ENCODE data around the gene MESP2.

Gene MESP2

DNA sequence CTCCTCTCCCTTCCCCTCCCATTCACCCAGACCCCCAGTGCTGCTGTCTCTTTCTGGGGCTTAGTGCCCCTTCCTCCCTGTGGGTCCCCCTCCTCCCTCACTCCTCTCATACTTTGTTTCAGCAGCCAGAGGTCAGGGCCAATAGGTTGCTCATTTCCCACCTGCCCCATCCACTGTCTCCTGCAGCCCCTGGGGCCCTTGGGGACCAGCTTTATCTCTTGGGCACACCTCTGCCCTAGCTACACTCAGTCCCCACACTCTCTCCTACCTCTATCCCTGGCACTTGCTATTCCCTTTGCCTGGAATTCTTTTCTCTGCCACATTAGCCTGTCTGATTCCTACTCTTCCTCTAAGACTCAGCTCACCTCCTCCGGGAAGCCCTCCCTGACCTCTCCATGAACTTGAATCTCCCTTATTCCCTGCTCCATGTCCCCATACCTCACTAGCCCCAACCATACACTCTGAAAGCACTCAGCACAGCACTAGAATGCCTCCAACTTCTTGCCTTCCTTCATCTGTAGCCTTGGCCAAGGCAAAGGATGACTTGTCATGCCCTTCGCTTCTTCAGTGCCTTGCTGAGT lies 23.9 kb downstream of the MESP2 start:
- no peak overlapping the region for H3K4me3 ChIP-seq (replicated peaks; ENCODE audit: low read depth, low read length)

DNA sequence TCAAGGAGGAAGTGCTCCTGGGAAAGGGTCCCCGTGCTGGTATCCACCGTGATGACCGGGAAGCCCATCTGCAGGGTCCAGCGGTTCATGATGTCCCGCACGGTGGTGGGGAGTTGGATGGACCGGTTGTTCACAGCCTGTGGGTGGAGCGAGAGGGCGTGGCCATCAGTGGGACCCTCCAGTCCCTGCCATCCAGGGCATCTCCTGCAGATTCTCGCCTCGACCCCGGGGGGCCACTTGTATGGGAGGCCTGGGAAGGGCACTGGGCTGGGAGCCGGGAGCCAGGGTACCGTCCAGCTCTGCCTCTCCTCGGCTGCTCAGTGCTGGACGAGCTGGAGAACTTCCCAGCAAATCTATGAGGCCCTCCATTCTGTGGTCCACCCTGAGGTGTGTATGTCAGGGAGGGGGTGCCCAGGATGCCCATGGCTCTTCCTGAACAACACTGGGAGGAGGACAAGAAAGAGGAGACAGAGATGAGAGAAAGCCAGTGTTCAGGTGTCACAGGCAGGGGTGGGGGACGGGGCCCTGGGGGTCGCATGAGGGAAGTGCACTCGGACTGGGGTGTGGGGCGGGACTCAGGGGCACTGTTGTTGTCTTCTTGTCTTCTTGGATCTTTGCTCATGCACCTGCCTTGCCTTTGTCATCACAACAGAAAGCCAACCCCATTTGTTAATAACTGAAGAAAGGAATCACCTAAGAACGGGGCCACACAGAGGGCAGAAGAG lies 25.5 kb downstream of the MESP2 start:
- TF ChIP-seq, protein P1, sequence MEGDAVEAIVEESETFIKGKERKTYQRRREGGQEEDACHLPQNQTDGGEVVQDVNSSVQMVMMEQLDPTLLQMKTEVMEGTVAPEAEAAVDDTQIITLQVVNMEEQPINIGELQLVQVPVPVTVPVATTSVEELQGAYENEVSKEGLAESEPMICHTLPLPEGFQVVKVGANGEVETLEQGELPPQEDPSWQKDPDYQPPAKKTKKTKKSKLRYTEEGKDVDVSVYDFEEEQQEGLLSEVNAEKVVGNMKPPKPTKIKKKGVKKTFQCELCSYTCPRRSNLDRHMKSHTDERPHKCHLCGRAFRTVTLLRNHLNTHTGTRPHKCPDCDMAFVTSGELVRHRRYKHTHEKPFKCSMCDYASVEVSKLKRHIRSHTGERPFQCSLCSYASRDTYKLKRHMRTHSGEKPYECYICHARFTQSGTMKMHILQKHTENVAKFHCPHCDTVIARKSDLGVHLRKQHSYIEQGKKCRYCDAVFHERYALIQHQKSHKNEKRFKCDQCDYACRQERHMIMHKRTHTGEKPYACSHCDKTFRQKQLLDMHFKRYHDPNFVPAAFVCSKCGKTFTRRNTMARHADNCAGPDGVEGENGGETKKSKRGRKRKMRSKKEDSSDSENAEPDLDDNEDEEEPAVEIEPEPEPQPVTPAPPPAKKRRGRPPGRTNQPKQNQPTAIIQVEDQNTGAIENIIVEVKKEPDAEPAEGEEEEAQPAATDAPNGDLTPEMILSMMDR (IDR thresholded peaks at IDR 0.05; ENCODE audit: low read length, missing control alignments) = no peak
- H3K4me3 ChIP-seq (replicated peaks; ENCODE audit: low read depth, low read length) = no peak overlapping the region
- DNase-seq (ENCODE audit: low read depth) = no peak

More for the DNA sequence above, 23.9 kb downstream of the MESP2 start:
- DNase-seq (ENCODE audit: low read depth) = no peak
- TF ChIP-seq, protein P1 (IDR thresholded peaks at IDR 0.05; ENCODE audit: low read length, missing control alignments) = no peak

DNA sequence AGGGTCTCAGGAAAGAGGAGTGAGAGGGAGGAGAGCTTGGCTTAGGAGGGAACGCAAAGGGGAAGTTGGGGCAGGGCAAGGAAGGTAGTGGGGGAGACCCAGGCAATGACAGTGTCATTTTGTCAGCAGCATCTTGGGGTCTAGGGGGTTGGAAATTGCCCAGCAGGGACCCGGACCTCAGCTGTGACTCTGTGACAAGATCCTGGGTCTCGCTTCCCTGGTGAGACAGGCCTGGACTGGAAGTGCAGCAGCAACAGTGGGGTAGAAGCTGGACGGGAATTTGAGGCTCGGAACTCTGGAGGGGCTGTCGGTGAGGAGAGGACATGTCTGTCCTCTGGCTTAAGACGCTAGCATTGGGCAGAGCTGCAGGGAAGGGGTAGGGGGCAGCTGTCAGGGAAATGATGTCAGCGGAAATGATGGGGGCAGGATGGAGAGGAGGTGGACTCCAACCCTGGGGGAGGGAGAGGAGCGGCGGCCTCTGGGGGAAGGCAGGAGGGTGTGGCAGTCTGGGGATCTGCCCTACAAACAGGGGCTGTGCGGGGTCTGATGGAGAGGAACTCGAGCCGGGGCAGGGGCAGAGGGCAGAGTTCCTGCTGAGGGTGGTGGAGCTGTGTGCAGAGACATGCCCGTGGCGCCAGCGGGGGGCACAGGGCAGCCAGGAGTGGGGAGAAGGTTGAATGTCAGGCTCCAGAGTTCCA lies 26.2 kb downstream of the MESP2 start:
- no peak overlapping the region for H3K4me3 ChIP-seq (replicated peaks; ENCODE audit: low read depth, low read length)
- no peak for DNase-seq (ENCODE audit: low read depth)
- TF ChIP-seq, protein P1 (IDR thresholded peaks at IDR 0.05; ENCODE audit: low read length, missing control alignments) = no peak

DNA sequence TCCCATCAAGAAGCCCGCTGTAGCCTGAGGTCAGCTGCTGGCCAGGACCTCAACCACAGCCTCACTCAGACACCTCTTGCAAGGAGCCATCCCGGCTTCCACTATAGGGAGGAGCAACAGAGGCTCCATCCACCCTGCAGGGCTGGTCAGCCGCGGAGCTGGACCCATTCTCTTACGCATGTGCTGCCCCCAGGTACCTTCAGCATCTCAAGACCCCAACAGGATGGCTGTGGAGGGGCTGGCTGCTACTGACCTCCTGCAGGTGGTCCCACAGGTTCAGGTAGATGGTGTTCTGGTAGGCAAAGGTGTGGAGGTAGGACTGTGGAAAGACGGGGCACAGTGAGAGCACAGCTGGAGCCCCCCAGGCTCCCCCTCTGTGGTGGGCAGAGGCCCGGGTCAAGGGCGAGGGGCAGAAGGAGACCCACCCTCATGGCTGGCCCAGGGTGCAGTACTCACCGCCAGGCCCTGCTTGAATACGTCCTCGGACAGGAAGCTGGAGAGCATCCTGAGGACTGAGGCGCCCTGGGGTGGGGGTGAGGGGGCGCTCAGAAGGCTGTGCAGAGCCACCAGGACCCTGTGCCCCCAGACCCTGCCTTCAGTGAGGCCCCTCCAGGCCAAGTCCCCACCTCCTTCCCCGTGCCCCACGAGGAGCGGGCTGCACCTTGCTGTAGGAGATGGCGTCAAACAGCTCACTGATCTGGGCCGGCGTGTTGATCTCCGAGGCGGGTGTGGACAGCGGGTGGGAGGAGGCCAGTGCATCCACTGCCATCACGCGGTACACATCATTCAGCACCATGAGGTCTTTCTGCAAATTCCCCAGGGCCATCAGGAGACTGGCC lies 27.1 kb downstream of the MESP2 start:
- no peak for DNase-seq (ENCODE audit: low read depth)
- no peak overlapping the region for H3K4me3 ChIP-seq (replicated peaks; ENCODE audit: low read depth, low read length)
- TF ChIP-seq, protein P1 (IDR thresholded peaks at IDR 0.05; ENCODE audit: low read length, missing control alignments) = no peak

DNA sequence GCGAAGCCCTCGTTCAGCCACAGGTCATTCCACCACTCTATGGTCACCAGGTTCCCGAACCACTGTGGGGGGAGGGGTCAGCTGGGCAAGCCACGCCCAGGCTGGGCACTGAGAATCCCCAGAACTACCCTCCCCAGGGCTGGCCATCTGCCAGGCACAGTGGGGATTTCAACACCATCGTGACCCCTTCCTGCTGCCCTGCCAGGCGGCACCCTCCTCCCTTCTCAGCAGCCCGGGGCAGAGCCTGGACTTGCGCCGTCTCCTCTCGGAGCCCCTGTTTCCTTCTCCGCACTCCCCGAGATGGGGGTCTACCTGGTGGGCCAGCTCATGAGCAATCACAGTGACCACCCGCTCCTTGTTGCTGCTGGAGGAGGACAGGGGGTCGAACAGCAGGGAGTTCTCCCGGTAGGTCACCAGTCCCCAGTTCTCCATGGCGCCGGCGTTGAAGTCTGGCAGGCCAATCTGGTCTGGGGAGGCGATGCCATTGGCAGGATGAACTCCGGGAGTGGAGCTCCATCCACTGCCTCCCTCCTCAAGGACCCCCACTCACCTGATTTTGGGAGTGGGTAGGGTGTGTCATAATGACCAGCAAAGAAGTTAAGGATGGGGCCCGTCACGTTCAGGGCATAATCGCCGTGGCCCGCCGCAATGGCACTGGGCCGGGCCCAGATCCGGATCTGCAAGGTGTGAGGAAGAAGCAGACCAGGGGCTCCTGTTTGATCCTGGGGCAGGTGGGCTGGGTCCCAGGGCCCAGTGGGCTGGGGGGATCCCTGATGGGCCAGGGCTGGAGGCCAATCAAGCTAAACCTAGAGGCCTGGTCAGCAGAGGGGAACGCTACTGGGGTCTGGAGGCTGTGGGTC lies 28.0 kb downstream of the MESP2 start:
- TF ChIP-seq, protein P1 (IDR thresholded peaks at IDR 0.05; ENCODE audit: low read length, missing control alignments) = no peak
- no peak for DNase-seq (ENCODE audit: low read depth)
- no peak overlapping the region for H3K4me3 ChIP-seq (replicated peaks; ENCODE audit: low read depth, low read length)

Measured in fibroblast of pulmonary artery (primary cell).